ENCODE measurements around the gene CNPY1. TPM values are rescaled to one million over a fixed set of nuclear protein-coding genes. Genes with fewer than 3 reads are reported as not detected.

CNPY1 gene
- polyA plus RNA-seq, 2 of the 4 experiments (the other 2 are of a cell fraction): not detected

DNA sequence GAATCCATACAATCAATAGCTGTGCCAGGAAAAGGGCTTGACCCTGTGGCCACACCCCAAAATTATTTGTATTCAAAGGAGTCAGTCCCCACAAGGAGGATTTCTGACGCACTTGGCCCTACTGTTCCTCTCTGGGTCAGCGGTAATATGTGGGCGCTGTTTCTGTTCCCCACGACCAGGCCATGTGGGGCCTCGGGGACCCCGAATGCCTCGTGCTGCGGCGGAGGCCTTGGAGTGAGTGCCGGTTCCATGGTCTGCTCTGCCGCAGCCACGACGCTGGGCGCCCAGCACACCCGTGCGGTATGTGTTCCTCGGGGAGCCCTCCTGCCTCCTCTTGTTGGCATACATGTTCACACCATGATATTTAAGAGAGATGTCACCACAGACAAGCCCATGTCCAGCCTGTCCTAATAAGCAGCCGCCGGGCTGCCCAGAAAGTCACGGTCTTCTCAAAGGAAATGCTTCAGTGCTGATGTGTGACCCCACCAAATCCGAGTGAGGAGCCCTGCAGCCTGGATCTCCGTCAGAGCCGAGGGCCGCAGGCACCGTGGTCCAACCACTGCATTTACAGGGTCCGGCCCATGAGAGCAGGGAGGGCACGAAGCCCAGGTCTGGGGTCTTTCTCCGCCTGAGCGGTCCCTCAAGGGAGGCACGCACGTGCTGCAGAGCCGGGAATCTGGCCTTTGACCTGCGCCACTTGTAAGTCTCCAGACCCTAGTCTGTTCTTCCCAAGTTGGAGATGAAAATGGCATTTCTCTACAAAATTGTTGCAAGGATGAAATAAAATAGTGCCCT, 52.4 kb downstream of the CNPY1 start:
- FAIRE-seq (no peak), ATAC-seq (no peak)
- CTCF ChIA-PET: no interaction called here

DNA sequence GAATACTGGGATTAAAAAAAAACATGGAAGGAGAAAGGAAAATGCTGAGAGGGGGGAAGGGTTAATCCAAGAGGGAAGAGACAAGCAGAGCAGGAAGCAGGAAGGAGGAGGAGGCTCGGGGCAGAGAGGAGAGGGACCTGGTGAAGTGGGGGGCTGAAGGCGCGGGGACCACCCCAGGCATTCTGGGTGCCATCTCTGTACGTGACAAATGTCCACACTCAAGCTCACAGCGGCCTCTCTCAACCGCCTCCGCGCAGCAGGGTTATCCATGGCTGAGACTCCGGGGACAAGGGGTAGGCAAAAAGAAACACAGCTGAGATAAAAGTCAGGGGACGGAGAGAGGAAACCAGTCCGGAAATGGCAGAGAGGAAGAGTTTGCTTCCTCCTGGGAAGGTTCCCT, 54.5 kb downstream of the CNPY1 start:
- no peak overlapping the region for H3K4me2 ChIP-seq
- H3K27ac ChIP-seq: no peak overlapping the region
- CTCF ChIA-PET: no interaction called here
- POLR2A ChIA-PET: no interaction called here
- FAIRE-seq (no peak), DNase-seq (ENCODE audit: low read depth in 1 of 2, low spot score in 1 of 2) (no peak), ATAC-seq (no peak)
- H3K4me1 ChIP-seq: no peaks in the 10 kb centered on the region
- no peaks in the 10 kb centered on the region for H3K9me3 ChIP-seq
- TF ChIP-seq, protein P1, sequence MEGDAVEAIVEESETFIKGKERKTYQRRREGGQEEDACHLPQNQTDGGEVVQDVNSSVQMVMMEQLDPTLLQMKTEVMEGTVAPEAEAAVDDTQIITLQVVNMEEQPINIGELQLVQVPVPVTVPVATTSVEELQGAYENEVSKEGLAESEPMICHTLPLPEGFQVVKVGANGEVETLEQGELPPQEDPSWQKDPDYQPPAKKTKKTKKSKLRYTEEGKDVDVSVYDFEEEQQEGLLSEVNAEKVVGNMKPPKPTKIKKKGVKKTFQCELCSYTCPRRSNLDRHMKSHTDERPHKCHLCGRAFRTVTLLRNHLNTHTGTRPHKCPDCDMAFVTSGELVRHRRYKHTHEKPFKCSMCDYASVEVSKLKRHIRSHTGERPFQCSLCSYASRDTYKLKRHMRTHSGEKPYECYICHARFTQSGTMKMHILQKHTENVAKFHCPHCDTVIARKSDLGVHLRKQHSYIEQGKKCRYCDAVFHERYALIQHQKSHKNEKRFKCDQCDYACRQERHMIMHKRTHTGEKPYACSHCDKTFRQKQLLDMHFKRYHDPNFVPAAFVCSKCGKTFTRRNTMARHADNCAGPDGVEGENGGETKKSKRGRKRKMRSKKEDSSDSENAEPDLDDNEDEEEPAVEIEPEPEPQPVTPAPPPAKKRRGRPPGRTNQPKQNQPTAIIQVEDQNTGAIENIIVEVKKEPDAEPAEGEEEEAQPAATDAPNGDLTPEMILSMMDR (IDR thresholded peaks at IDR 0.05): no peak
- TF ChIP-seq RAD21 (conservative IDR thresholded peaks at IDR 0.05 in 1 of 2, IDR thresholded peaks at IDR 0.05 in 1 of 2) (no peak), HOXB5 (CRISPR knock-in tag; IDR thresholded peaks at IDR 0.05) (no peak), ESRRA (IDR thresholded peaks at IDR 0.05; ENCODE audit: borderline replicate concordance, low read length) (no peak), ZC3H11A (IDR thresholded peaks at IDR 0.05) (no peak), FOSB (CRISPR knock-in tag; IDR thresholded peaks at IDR 0.05) (no peak), NPAS2 (CRISPR knock-in tag; IDR thresholded peaks at IDR 0.05; ENCODE audit: borderline replicate concordance) (no peak), CHD2 (IDR thresholded peaks at IDR 0.05; ENCODE audit: low read length, partially characterized antibody) (no peak), EHMT2 (IDR thresholded peaks at IDR 0.05; ENCODE audit: low read depth) (no peak), TFCP2L1 (CRISPR knock-in tag; IDR thresholded peaks at IDR 0.05) (no peak), CBX2 (IDR thresholded peaks at IDR 0.05; ENCODE audit: borderline replicate concordance, low read depth) (no peak), MAFK (IDR thresholded peaks at IDR 0.05; ENCODE audit: partially characterized antibody) (no peak), KDM1A (IDR thresholded peaks at IDR 0.05; ENCODE audit: low read depth) (no peak), HOXA7 (CRISPR knock-in tag; IDR thresholded peaks at IDR 0.05) (no peak)
- TF ChIP-seq, protein P2, sequence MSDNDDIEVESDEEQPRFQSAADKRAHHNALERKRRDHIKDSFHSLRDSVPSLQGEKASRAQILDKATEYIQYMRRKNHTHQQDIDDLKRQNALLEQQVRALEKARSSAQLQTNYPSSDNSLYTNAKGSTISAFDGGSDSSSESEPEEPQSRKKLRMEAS (IDR thresholded peaks at IDR 0.05): no peak
- TF ChIP-seq, protein P3, sequence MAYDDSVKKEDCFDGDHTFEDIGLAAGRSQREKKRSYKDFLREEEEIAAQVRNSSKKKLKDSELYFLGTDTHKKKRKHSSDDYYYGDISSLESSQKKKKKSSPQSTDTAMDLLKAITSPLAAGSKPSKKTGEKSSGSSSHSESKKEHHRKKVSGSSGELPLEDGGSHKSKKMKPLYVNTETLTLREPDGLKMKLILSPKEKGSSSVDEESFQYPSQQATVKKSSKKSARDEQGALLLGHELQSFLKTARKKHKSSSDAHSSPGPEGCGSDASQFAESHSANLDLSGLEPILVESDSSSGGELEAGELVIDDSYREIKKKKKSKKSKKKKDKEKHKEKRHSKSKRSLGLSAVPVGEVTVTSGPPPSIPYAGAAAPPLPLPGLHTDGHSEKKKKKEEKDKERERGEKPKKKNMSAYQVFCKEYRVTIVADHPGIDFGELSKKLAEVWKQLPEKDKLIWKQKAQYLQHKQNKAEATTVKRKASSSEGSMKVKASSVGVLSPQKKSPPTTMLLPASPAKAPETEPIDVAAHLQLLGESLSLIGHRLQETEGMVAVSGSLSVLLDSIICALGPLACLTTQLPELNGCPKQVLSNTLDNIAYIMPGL (CRISPR knock-in tag; IDR thresholded peaks at IDR 0.05; ENCODE audit: borderline replicate concordance): no peak
- TF ChIP-seq, protein P4, sequence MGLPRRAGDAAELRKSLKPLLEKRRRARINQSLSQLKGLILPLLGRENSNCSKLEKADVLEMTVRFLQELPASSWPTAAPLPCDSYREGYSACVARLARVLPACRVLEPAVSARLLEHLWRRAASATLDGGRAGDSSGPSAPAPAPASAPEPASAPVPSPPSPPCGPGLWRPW (IDR thresholded peaks at IDR 0.05): no peak
- TF ChIP-seq, protein P5, sequence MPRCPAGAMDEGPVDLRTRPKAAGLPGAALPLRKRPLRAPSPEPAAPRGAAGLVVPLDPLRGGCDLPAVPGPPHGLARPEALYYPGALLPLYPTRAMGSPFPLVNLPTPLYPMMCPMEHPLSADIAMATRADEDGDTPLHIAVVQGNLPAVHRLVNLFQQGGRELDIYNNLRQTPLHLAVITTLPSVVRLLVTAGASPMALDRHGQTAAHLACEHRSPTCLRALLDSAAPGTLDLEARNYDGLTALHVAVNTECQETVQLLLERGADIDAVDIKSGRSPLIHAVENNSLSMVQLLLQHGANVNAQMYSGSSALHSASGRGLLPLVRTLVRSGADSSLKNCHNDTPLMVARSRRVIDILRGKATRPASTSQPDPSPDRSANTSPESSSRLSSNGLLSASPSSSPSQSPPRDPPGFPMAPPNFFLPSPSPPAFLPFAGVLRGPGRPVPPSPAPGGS (IDR thresholded peaks at IDR 0.05): no peak
- 75% methylated on average over 11 of the region's 11 CpGs for WGBS (ENCODE audit: missing lambda C conversion rate)
- no peak overlapping the region for H3K4me3 ChIP-seq

More for the DNA sequence above, 52.4 kb downstream of the CNPY1 start:
- H3K4me1 ChIP-seq: no peaks in the 10 kb centered on the region
- POLR2A ChIA-PET: no interaction called here
- H3K4me2 ChIP-seq: no peak overlapping the region
- no peak overlapping the region for H3K27ac ChIP-seq
- H3K9me3 ChIP-seq: no peaks in the 10 kb centered on the region
- no peak overlapping the region for H3K4me3 ChIP-seq
- WGBS (ENCODE audit: missing lambda C conversion rate): 81% methylated on average over 15 of the region's 33 CpGs
- TF ChIP-seq JUN (IDR thresholded peaks at IDR 0.05) (no peak), PHF8 (IDR thresholded peaks at IDR 0.05; ENCODE audit: borderline replicate concordance, low read depth) (no peak), CHD4 (IDR thresholded peaks at IDR 0.05; ENCODE audit: borderline replicate concordance) (no peak), POLR2AphosphoS2 (conservative IDR thresholded peaks at IDR 0.05; ENCODE audit: low read length) (no peak), ZNF302 (CRISPR knock-in tag; IDR thresholded peaks at IDR 0.05) (no peak), RARB (CRISPR knock-in tag; IDR thresholded peaks at IDR 0.05) (no peak), TFCP2L1 (CRISPR knock-in tag; IDR thresholded peaks at IDR 0.05) (no peak), HOXB5 (CRISPR knock-in tag; IDR thresholded peaks at IDR 0.05) (no peak), CBX2 (IDR thresholded peaks at IDR 0.05; ENCODE audit: borderline replicate concordance, low read depth) (no peak)
- TF ChIP-seq, protein P1 (IDR thresholded peaks at IDR 0.05): no peak
- no peak for DNase-seq (ENCODE audit: low read depth in 1 of 2, low spot score in 1 of 2)
